GM19395 (cell line): ENCODE results near the gene ANKHD1.
A peak's percentile ranks its signal among the peaks of the same experiment; 100 is the strongest.

Source experiments
- ATAC-seq: cut with Tn5 transposase; IDR thresholded peaks from one replicate; pipeline ENCODE4 v1.9.1; 2021; ENCODE audit warnings: mild to moderate bottlenecking, moderate library complexity; ENCODE audit not compliant: unreplicated experiment

ANKHD1 gene

GRCh38 chr5:140557136-140557805 lies 155.6 kb downstream of the ANKHD1 start, which contains the start of gene SRA1:
SRA1 (minus strand) TSS chr5:140557473; CDS start chr5:140557452, 21 bp downstream.
- peak; percentile 95 for ATAC-seq

DNA sequence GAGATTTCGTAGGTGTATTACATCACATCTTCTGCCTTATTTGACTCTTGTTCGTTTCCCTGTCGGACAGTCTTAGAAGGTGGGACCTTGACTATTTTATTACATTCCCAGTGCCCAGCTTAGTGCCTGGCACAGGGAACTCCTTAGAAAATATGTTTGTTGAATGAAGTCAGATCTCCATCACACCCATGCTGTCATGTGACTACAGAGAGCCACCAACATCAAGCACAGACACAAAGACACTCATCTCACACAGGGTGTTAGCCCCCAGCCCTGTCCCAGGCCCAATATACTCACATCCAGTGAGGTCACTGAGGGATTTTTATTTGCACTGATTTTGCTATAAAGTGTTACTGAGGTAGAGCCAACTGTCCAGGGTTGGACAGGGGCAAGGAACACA lies 156.3 kb downstream of the ANKHD1 start:
- ATAC-seq = no peak

- ATAC-seq = no peak
Measured at GRCh38 chr5:140558542-140558941, 156.9 kb downstream of the ANKHD1 start.

GRCh38 chr5:140560227-140560626 lies 158.6 kb downstream of the ANKHD1 start:
- no peak for ATAC-seq

GRCh38 chr5:140561753-140562523 lies 160.3 kb downstream of the ANKHD1 start:
- ATAC-seq = no peak

- no peak for ATAC-seq
Measured at GRCh38 chr5:140563596-140563995, 162.0 kb downstream of the ANKHD1 start.

- ATAC-seq = peak; percentile 90
Measured at GRCh38 chr5:140564196-140565023, 162.8 kb downstream of the ANKHD1 start, which contains the start of the genes APBB3 and SLC35A4. APBB3 (minus strand) TSS chr5:140564598; CDS start chr5:140564245, 353 bp downstream. SLC35A4 (plus strand) TSS chr5:140564828; CDS start chr5:140567170, 2,342 bp downstream.

- no peak for ATAC-seq
Measured at GRCh38 chr5:140565024-140565779, 163.6 kb downstream of the ANKHD1 start.

GRCh38 chr5:140565780-140566095 lies 164.1 kb downstream of the ANKHD1 start:
- no peak for ATAC-seq

- ATAC-seq = no peak
Measured at GRCh38 chr5:140566665-140567064, 165.0 kb downstream of the ANKHD1 start.

DNA sequence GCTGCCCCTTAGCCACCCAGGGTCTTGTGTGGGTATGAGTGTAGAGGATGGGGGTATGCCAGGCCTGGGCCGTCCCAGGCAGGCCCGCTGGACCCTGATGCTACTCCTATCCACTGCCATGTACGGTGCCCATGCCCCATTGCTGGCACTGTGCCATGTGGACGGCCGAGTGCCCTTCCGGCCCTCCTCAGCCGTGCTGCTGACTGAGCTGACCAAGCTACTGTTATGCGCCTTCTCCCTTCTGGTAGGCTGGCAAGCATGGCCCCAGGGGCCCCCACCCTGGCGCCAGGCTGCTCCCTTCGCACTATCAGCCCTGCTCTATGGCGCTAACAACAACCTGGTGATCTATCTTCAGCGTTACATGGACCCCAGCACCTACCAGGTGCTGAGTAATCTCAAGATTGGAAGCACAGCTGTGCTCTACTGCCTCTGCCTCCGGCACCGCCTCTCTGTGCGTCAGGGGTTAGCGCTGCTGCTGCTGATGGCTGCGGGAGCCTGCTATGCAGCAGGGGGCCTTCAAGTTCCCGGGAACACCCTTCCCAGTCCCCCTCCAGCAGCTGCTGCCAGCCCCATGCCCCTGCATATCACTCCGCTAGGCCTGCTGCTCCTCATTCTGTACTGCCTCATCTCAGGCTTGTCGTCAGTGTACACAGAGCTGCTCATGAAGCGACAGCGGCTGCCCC lies 165.6 kb downstream of the ANKHD1 start:
- no peak for ATAC-seq

DNA sequence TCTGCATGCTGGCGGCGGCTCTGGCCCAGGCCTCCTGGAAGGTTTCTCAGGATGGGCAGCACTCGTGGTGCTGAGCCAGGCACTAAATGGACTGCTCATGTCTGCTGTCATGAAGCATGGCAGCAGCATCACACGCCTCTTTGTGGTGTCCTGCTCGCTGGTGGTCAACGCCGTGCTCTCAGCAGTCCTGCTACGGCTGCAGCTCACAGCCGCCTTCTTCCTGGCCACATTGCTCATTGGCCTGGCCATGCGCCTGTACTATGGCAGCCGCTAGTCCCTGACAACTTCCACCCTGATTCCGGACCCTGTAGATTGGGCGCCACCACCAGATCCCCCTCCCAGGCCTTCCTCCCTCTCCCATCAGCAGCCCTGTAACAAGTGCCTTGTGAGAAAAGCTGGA lies 166.2 kb downstream of the ANKHD1 start:
- no peak for ATAC-seq

DNA sequence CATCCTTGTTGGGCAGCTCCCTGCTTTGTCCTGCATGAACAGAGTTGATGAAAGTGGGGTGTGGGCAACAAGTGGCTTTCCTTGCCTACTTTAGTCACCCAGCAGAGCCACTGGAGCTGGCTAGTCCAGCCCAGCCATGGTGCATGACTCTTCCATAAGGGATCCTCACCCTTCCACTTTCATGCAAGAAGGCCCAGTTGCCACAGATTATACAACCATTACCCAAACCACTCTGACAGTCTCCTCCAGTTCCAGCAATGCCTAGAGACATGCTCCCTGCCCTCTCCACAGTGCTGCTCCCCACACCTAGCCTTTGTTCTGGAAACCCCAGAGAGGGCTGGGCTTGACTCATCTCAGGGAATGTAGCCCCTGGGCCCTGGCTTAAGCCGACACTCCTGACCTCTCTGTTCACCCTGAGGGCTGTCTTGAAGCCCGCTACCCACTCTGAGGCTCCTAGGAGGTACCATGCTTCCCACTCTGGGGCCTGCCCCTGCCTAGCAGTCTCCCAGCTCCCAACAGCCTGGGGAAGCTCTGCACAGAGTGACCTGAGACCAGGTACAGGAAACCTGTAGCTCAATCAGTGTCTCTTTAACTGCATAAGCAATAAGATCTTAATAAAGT lies 166.9 kb downstream of the ANKHD1 start:
- no peak for ATAC-seq

DNA sequence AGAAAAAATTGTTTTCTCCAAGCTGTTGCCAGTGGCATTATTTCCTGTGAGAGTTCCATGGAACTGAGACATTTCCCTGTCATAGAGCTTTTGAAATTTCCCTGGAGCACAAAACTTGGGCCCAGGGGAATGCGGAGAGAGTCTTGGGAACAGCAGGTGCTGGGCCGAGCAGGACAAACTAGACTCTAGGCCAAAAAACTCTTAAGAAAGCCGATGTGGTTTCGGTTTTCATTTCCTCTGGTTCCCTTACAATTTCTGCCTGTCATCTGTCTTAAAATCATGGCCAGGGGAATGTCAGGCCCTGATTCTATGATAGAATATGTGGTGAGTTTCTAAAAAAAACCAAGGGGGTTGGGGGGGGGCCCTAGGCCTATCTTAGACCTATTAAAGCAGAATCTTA lies 167.6 kb downstream of the ANKHD1 start:
- peak; percentile 47 for ATAC-seq

GRCh38 chr5:140570058-140570457 lies 168.4 kb downstream of the ANKHD1 start:
- no peak for ATAC-seq

DNA sequence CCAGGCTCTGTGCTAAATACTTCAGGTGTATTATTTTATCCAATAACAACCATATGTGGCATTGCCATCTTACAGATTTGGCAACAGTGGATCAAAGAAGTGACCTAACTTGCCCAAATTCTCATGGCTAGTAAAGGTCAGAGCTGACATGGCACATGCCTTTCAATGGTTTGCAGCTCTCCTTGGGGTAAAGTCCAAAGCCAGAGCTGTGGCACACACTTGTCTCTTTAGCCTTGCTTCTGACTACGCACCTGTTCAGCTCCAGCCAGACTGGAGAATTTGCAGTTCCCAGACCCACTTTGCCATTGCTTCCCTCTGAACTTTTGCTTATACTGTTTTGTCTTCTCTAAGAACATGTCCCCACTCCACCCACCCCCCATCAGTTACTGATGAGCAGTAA lies 168.9 kb downstream of the ANKHD1 start:
- no peak for ATAC-seq

DNA sequence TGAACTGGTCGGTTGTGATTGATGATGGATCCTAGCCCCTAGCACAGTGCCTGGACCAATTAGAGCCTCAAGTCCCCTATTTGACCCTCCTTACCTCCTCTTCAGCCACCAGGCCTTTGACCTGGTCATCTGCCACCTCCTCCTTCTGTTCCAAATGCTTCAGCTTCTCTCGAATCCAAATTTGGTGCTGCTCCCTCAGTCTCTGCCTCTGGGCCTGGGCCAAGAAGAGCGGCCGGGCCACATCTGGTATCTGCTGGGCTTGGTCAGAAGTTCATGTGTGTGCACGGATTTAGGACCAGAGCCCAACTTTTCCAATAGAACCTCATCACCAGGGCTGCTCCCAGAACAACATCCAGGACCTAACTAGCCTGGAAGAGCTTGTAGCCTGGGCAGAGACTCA lies 169.5 kb downstream of the ANKHD1 start:
- no peak for ATAC-seq

DNA sequence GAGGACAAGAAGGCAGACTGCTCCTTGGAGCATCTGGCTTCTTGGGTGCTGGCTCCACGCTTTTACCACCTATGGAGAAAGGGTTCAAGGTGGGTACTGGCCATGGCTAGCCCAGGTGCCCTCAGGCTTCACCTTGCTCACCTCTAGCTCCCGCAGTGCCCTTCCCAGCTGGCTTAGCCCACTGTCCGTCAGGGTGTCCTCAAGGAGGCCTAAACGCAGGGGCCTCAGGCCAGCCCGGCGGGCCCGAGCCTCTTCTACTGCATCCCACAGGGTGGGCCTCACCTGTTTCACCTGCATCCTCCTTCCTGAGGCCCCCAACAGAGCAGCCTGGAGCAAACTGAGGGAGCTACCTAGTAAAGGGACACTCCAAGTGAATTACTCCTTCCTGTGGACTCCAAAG lies 172.1 kb downstream of the ANKHD1 start:
- no peak for ATAC-seq

DNA sequence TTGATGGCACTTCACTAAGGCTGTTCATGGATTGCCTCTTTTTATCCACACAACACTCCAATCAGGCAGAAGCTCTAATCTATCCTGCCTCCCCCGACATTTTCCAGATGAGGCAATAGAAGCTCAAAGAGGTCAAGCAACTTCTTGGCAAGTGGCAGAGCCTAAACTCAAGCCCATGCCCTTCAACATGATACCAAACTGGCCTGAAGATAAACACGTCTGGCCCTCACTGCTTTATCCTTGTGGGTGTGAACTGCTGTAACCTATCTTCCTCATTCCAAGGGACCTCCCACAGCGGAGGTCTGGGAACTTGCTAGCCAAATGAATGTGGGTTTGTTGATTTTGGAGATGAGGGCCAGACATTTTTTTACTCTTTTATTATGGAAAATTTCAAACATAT lies 172.5 kb downstream of the ANKHD1 start:
- no peak for ATAC-seq

GRCh38 chr5:140575309-140575708 lies 173.7 kb downstream of the ANKHD1 start:
- no peak for ATAC-seq
